ENCODE data around the gene THSD4. TPM values are rescaled to one million over a fixed set of nuclear protein-coding genes. Genes with fewer than 3 reads are reported as not detected.
A peak's percentile ranks its signal among the peaks of the same experiment; 100 is the strongest.
"Not testable (repeated sequence)": the region's sequence is repeated elsewhere in the genome, so short reads cannot be mapped to it uniquely, and the experiment has no call there.

Gene THSD4
- polyA plus RNA-seq, 2 of the 4 experiments (the other 2 are of a cell fraction), result 15.8 to 40.7 TPM

GRCh38 chr15:71397377-71397776 is 282.1 kb downstream of the THSD4 start:
- Histone ChIP-seq H3K4me3 (no peak overlapping the region), H3K9me3 (no peaks in the 10 kb centered on the region), H3K4me2 (0 out of 3 replicates have a peak overlapping the region, but pooled peaks have one; percentile 2), H3K27ac (no peak overlapping the region; a peak in 1 of 6 replicates), H3K4me1 (peaks cover 12% of the 10 kb centered on the region)
- DNase-seq (ENCODE audit: low read depth in 1 of 2, low spot score in 1 of 2) (peak in 1 of 2 experiments; percentile 43), FAIRE-seq (peak; percentile 67), ATAC-seq (no peak)
- CTCF ChIA-PET, result interaction anchor here (0.7 to 2.0 kb wide), 4 partner anchors 11 to 43 kb away, joined by 3 to 10 read pairs (median 5); no protein-coding TSS in a partner anchor
- TF ChIP-seq CEBPB (IDR thresholded peaks at IDR 0.05) (peak in 1 of 2 experiments; percentile 30; a peak in 1 of 4 replicates), MAFK (IDR thresholded peaks at IDR 0.05; ENCODE audit: partially characterized antibody) (peak; percentile 75), MYC (IDR thresholded peaks at IDR 0.05; ENCODE audit: borderline replicate concordance, low read length) (no peak)
- 69% methylated on average over 2 of the region's 2 CpGs for WGBS (ENCODE audit: missing lambda C conversion rate)
- POLR2A ChIA-PET, result no interaction called here

- peak overlapping the region in 1 of 2 experiments; percentile 19; a peak in 3 of 6 replicates for H3K27ac ChIP-seq
- no peak for FAIRE-seq
- H3K4me1 ChIP-seq, result peaks cover 12% of the 10 kb centered on the region
- CTCF ChIA-PET, result interaction anchor here (1.4 to 3.6 kb wide), 3 partner anchors 8 to 14 kb away, joined by 3 to 21 read pairs (median 12); no protein-coding TSS in a partner anchor
- WGBS (ENCODE audit: missing lambda C conversion rate), result 90% methylated on average over 3 of the region's 3 CpGs
- TF ChIP-seq RFX5 (IDR thresholded peaks at IDR 0.05) (no peak), ZFP36 (IDR thresholded peaks at IDR 0.05; ENCODE audit: borderline replicate concordance, partially characterized antibody) (no peak), RAD21 (conservative IDR thresholded peaks at IDR 0.05 in 1 of 2, IDR thresholded peaks at IDR 0.05 in 1 of 2) (no peak), CTCF (IDR thresholded peaks at IDR 0.05) (no peak), MAX (IDR thresholded peaks at IDR 0.05) (no peak), CBX8 (IDR thresholded peaks at IDR 0.05) (no peak), ZC3H11A (IDR thresholded peaks at IDR 0.05) (no peak), FOSB (CRISPR knock-in tag; IDR thresholded peaks at IDR 0.05) (no peak), PHF8 (IDR thresholded peaks at IDR 0.05; ENCODE audit: borderline replicate concordance, low read depth) (no peak), KDM1A (IDR thresholded peaks at IDR 0.05; ENCODE audit: low read depth) (no peak), EP300 (IDR thresholded peaks at IDR 0.05) (no peak), EHMT2 (IDR thresholded peaks at IDR 0.05; ENCODE audit: low read depth) (no peak), ESRRA (IDR thresholded peaks at IDR 0.05; ENCODE audit: borderline replicate concordance, low read length) (no peak)
- POLR2A ChIA-PET, result no interaction called here
- no peak overlapping the region for H3K4me3 ChIP-seq
- ATAC-seq, result no peak
- H3K9me3 ChIP-seq, result no peaks in the 10 kb centered on the region
- H3K4me2 ChIP-seq, result no peak overlapping the region
- DNase-seq (ENCODE audit: low read depth in 1 of 2, low spot score in 1 of 2), result no peak
Observed at GRCh38 chr15:71400294-71400693, 285.0 kb downstream of the THSD4 start.

- H3K4me3 ChIP-seq; H3K9me3 ChIP-seq; H3K4me1 ChIP-seq; ATAC-seq; H3K27ac ChIP-seq; H3K4me2 ChIP-seq; POLR2A ChIA-PET; FAIRE-seq; DNase-seq (ENCODE audit: low read depth in 1 of 2, low spot score in 1 of 2): not testable (repeated sequence)
- 82% methylated on average over 3 of the region's 3 CpGs for WGBS (ENCODE audit: missing lambda C conversion rate)
- CTCF ChIA-PET, result interaction anchor here (0.7 to 1.3 kb wide), 4 partner anchors 12 to 39 kb away, joined by 3 read pairs; no protein-coding TSS in a partner anchor
Observed at GRCh38 chr15:71401728-71402127, 286.5 kb downstream of the THSD4 start.

GRCh38 chr15:71409541-71409940 is 294.3 kb downstream of the THSD4 start:
- 62% methylated on average over 1 of the region's 1 CpG for WGBS (ENCODE audit: missing lambda C conversion rate)

More at GRCh38 chr15:71409541-71409940, 294.3 kb downstream of the THSD4 start:
- CTCF ChIA-PET, result interaction anchor here (1.4 to 1.7 kb wide), 2 partner anchors 20 to 392 kb away, joined by 3 to 4 read pairs; no protein-coding TSS in a partner anchor
- TF ChIP-seq MAFK (IDR thresholded peaks at IDR 0.05; ENCODE audit: partially characterized antibody), result peak; percentile 64
- TF ChIP-seq USF2 (IDR thresholded peaks at IDR 0.05), result 0 out of 2 replicates have a peak, but pooled peaks have one; percentile 9
- no peak for TF ChIP-seq E2F6 (IDR thresholded peaks at IDR 0.05; ENCODE audit: borderline replicate concordance, low read depth)
- no peak for TF ChIP-seq HMGXB4 (CRISPR knock-in tag; IDR thresholded peaks at IDR 0.05; ENCODE audit: borderline replicate concordance)
- FAIRE-seq (no peak), ATAC-seq (no peak), DNase-seq (ENCODE audit: low read depth in 1 of 2, low spot score in 1 of 2) (peak in 1 of 2 experiments; percentile 35)
- Histone ChIP-seq H3K4me1 (peaks cover 52% of the 10 kb centered on the region), H3K4me2 (peak overlapping the region; percentile 1; the same call in 1 of the 3 replicates), H3K4me3 (no peak overlapping the region), H3K9me3 (no peaks in the 10 kb centered on the region), H3K27ac (peak overlapping the region; percentile 83 to 87)
- POLR2A ChIA-PET, result no interaction called here

All from A549 (cell line).